Activated CD4-positive, alpha-beta T cell treated with anti-CD3 and anti-CD28 coated beads, Interleukin-2, amount 50 U/mL, for 48 hours (primary cell): ENCODE measurements around the gene TASOR.

Experiments
- DNase-seq, 2 experiments: peaks; one replicate each; pipeline ENCODE4 v3.0.0-alpha.2; 2020

The TASOR gene

GRCh38 chr3:56684029-56684428 lies 964 bp upstream of the TASOR start:
- DNase-seq: no peak

- DNase-seq: peak; percentile 74 to 84
Observed at GRCh38 chr3:56682462-56683121, 473 bp downstream of the TASOR start.

GRCh38 chr3:56681984-56682461 lies 1.0 kb downstream of the TASOR start:
- DNase-seq: no peak

- DNase-seq: no peak
Observed at GRCh38 chr3:56680054-56680580, 2.9 kb downstream of the TASOR start.

- no peak for DNase-seq
Observed at GRCh38 chr3:56677286-56677685, 5.8 kb downstream of the TASOR start.

GRCh38 chr3:56673781-56674457 lies 9.1 kb downstream of the TASOR start:
- no peak for DNase-seq

- DNase-seq: no peak
Observed at GRCh38 chr3:56667973-56668579, 15.0 kb downstream of the TASOR start.

GRCh38 chr3:56664823-56665222 lies 18.2 kb downstream of the TASOR start:
- DNase-seq: no peak

- DNase-seq: no peak
Observed at GRCh38 chr3:56655709-56656108, 27.4 kb downstream of the TASOR start.

GRCh38 chr3:56654460-56654859 lies 28.6 kb downstream of the TASOR start:
- no peak for DNase-seq

- no peak for DNase-seq
Observed at GRCh38 chr3:56645407-56645806, 37.7 kb downstream of the TASOR start.

- no peak for DNase-seq
Observed at GRCh38 chr3:56633602-56634535, 49.2 kb downstream of the TASOR start.
